Esophagus squamous epithelium (tissue), 5 donors: ENCODE measurements around the gene CORO1C. TPM values are rescaled to one million over a fixed set of nuclear protein-coding genes. Genes with fewer than 3 reads are reported as not detected.
A peak's percentile ranks its signal among the peaks of the same experiment; 100 is the strongest.

Experiments used
- DNase-seq: peaks from one replicate; lab custom pipeline; 2025; lab: John Stamatoyannopoulos, UW
- H3K27ac ChIP-seq, 4 donors: fragments of 200-600 bp; sonication (generic); one replicate each; pipeline ENCODE4 v1.5.1; 2016 to 2019; ENCODE audit warnings: mild to moderate bottlenecking in 1 of 4
- H3K27me3 ChIP-seq, 4 donors: fragments of 200-600 bp; sonication (generic); 1 replicate in 3 of 4; 2 replicates in 1 of 4; pipeline versions ENCODE4 v1.5.1 to v1.6.0; 2017 to 2021; ENCODE audit warnings: antibody characterized with exemption in 1 of 4
- H3K36me3 ChIP-seq, 3 donors: fragments of 200-600 bp; sonication (generic); one replicate each; pipeline ENCODE4 v1.5.1; 2016 to 2019
- H3K4me1 ChIP-seq, 3 donors: fragments of 200-600 bp; sonication (generic); one replicate each; pipeline ENCODE4 v1.5.1; 2017 to 2019
- H3K4me3 ChIP-seq, 4 donors: fragments of 200-600 bp; sonication (generic); 1 replicate in 3 of 4; 2 replicates in 1 of 4; pipeline ENCODE4 v1.5.1; 2016 to 2019; ENCODE audit warnings: mild to moderate bottlenecking in 2 of 4, moderate library complexity in 1 of 4
- H3K9me3 ChIP-seq, 3 donors: fragments of 200-600 bp; sonication (generic); one replicate each; pipeline ENCODE4 v1.5.1; 2016 to 2019
- CTCF ChIP-seq, 6 experiments: fragments of 450-650 bp in 4 of 6; fragments of 200-600 bp in 2 of 6; sonication (generic) in 2 of 6; IDR thresholded peaks; one replicate each; pipeline ENCODE4 v1.5.1; 2016 to 2019; ENCODE audit warnings: antibody characterized with exemption in 6 of 6, mild to moderate bottlenecking in 4 of 6, moderate library complexity in 4 of 6
- POLR2A ChIP-seq, 4 donors: fragments of 450-650 bp; IDR thresholded peaks; one replicate each; pipeline ENCODE4 v1.6.1; 2017; ENCODE audit warnings: antibody characterized with exemption in 4 of 4, mild to moderate bottlenecking in 4 of 4, moderate library complexity in 3 of 4
- WGBS, 2 donors: methylation state at CpG; one replicate each; pipeline ENCODE4 v1.1.5; 2018; 5-methylcytosine and 5-hydroxymethylcytosine counted together
- intact Hi-C: fragments of 100-400 bp; cut with DNase I; formaldehyde crosslinking; loops from one replicate; pipeline ENCODE4 v1.15.0; 2022
- total RNA-seq, 4 donors: library from RNA; depleted of rRNA; stranded (reverse); fragments of >200 nt; gene quantifications; one replicate each; pipeline ENCODE4 v1.1.0, GENCODE V29; 2016
- donor health status: DM: yes; HTN: yes; CAD: no.

CORO1C gene
- total RNA-seq, 4 donors from 2014 or later: 67.2 to 142 (median 114) TPM

GRCh38 chr12:108610856-108611605, 120.3 kb downstream of the CORO1C start:
- H3K36me3 ChIP-seq: no peaks in the 10 kb centered on the region
- peak overlapping the region in 1 of 4 donors; percentile 5 for H3K27ac ChIP-seq
- 78 to 98% methylated on average over 5 to 8 of the region's 15 CpGs for WGBS, 2 donors

GRCh38 chr12:108610336-108610815, 120.9 kb downstream of the CORO1C start:
- H3K27me3 ChIP-seq: peaks cover 0 to 3% (median 0%) of the 10 kb centered on the region in 4 donors
- 79 to 86% methylated on average over 6 to 8 of the region's 8 CpGs for WGBS, 2 donors
- H3K36me3 ChIP-seq: no peaks in the 10 kb centered on the region
- DNase-seq: no peak
- intact Hi-C loops: no loop called here
- H3K9me3 ChIP-seq: no peaks in the 10 kb centered on the region
- TF ChIP-seq POLR2A (IDR thresholded peaks at IDR 0.05) (no peak), CTCF (IDR thresholded peaks at IDR 0.05) (no peak)
- no peak overlapping the region for H3K27ac ChIP-seq
- H3K4me3 ChIP-seq: no peak overlapping the region
- H3K4me1 ChIP-seq: peaks cover 0 to 16% (median 10%) of the 10 kb centered on the region in 3 donors

More at GRCh38 chr12:108610856-108611605, 120.3 kb downstream of the CORO1C start:
- DNase-seq: no peak
- Histone ChIP-seq H3K9me3 (no peaks in the 10 kb centered on the region), H3K4me3 (no peak overlapping the region), H3K4me1 (peaks cover 0 to 16% (median 10%) of the 10 kb centered on the region in 3 donors), H3K27me3 (peaks cover 0 to 3% (median 0%) of the 10 kb centered on the region in 4 donors)
- intact Hi-C loops: no loop called here
- TF ChIP-seq POLR2A (IDR thresholded peaks at IDR 0.05) (no peak), CTCF (IDR thresholded peaks at IDR 0.05) (no peak)

- Histone ChIP-seq H3K27ac (no peak overlapping the region), H3K36me3 (no peaks in the 10 kb centered on the region), H3K9me3 (no peaks in the 10 kb centered on the region), H3K4me1 (peaks cover 0 to 16% (median 10%) of the 10 kb centered on the region in 3 donors), H3K4me3 (no peak overlapping the region), H3K27me3 (peaks cover 0 to 3% (median 0%) of the 10 kb centered on the region in 4 donors)
- intact Hi-C loops: no loop called here
- no peak for DNase-seq
- TF ChIP-seq POLR2A (IDR thresholded peaks at IDR 0.05) (no peak), CTCF (IDR thresholded peaks at IDR 0.05) (no peak)
- 67 to 89% methylated on average over 6 to 8 of the region's 21 CpGs for WGBS, 2 donors
Observed at GRCh38 chr12:108609537-108610335, 121.6 kb downstream of the CORO1C start.

- H3K9me3 ChIP-seq: no peaks in the 10 kb centered on the region
- DNase-seq: no peak
- no peak overlapping the region for H3K27ac ChIP-seq
- H3K36me3 ChIP-seq: no peaks in the 10 kb centered on the region
- intact Hi-C loops: no loop called here
- H3K4me1 ChIP-seq: peaks cover 0 to 12% (median 5%) of the 10 kb centered on the region in 3 donors
- WGBS, 2 donors: 82 to 83% methylated on average over 4 to 5 of the region's 5 CpGs
- H3K4me3 ChIP-seq: no peak overlapping the region
- no peak for TF ChIP-seq CTCF (IDR thresholded peaks at IDR 0.05)
- no peak for TF ChIP-seq POLR2A (IDR thresholded peaks at IDR 0.05)
- peaks cover 0 to 3% (median 0%) of the 10 kb centered on the region in 4 donors for H3K27me3 ChIP-seq
Observed at GRCh38 chr12:108608616-108609015, 122.7 kb downstream of the CORO1C start.
